Heart right ventricle (tissue), 16 donors: ENCODE data around the gene ROBO1. TPM values are rescaled to one million over a fixed set of nuclear protein-coding genes. Genes with fewer than 3 reads are reported as not detected.

Experiments used
- ATAC-seq, 8 donors: fragments of 200-7000 bp; cut with Tn5 transposase; one replicate each; pipeline ENCODE4 v1.9.1; 2020; ENCODE audit warnings: mild to moderate bottlenecking in 8 of 8, moderate library complexity in 8 of 8, moderate number of reproducible peaks in 1 of 8
- DNase-seq, 2 donors: peaks; one replicate each; pipeline ENCODE4 v3.0.0-alpha.2; 2020
- H3K27ac ChIP-seq, 10 donors: fragments of 200-600 bp; sonication (generic) in 2 of 10; one replicate each; pipeline versions ENCODE4 v1.5.0 to v1.8.0; 2020 to 2022; ENCODE audit warnings: mild to moderate bottlenecking in 3 of 10
- H3K27me3 ChIP-seq, 7 donors: fragments of 200-600 bp; one replicate each; pipeline ENCODE4 v1.8.0; 2021 to 2022; ENCODE audit warnings: mild to moderate bottlenecking in 2 of 7
- H3K36me3 ChIP-seq, 9 donors: fragments of 200-600 bp; sonication (generic) in 1 of 9; one replicate each; pipeline versions ENCODE4 v1.5.0 to v1.8.0; 2020 to 2022; ENCODE audit warnings: mild to moderate bottlenecking in 2 of 9
- H3K4me1 ChIP-seq, 9 donors: fragments of 200-600 bp; sonication (generic) in 1 of 9; one replicate each; pipeline versions ENCODE4 v1.5.0 to v1.8.0; 2020 to 2022; ENCODE audit warnings: mild to moderate bottlenecking in 4 of 9
- H3K4me3 ChIP-seq, 10 donors: fragments of 200-600 bp; sonication (generic) in 2 of 10; one replicate each; pipeline versions ENCODE4 v1.5.0 to v1.8.0; 2020 to 2022; ENCODE audit warnings: mild to moderate bottlenecking in 7 of 10, moderate library complexity in 2 of 10
- H3K9me3 ChIP-seq, 11 donors: fragments of 200-600 bp in 10 of 11; sonication (generic) in 2 of 11; one replicate each; pipeline versions ENCODE4 v1.5.0 to v1.8.0; 2013 to 2022; ENCODE audit warnings: mild to moderate bottlenecking in 2 of 11, control low read depth in 1 of 11, moderate library complexity in 1 of 11
- CTCF ChIP-seq, 9 donors: fragments of 200-600 bp; sonication (generic) in 2 of 9; IDR thresholded peaks; one replicate each; pipeline versions ENCODE4 v1.5.0 to v1.8.0; 2021 to 2022; ENCODE audit warnings: antibody characterized with exemption in 9 of 9, mild to moderate bottlenecking in 5 of 9, moderate library complexity in 1 of 9
- WGBS, 2 donors: extraction: QIAGEN DNeasy Blood & Tissue Kit; methylation state at CpG; one replicate each; pipeline ENCODE4 v1.1.7; 2013; ENCODE audit warnings: inconsistent platforms in 1 of 2; 5-methylcytosine and 5-hydroxymethylcytosine counted together
- intact Hi-C, 10 donors: fragments of 100-400 bp; cut with DNase I; formaldehyde crosslinking; loops; one replicate each; pipeline versions ENCODE4 v1.11.1 to v1.14.2; 2022
- polyA plus RNA-seq, 2 donors: library from polyadenylated mRNA; stranded (reverse); fragments of 200-250 nt; gene quantifications; one replicate each; pipeline ENCODE4 v1.2.3, GENCODE V29; 2013
- total RNA-seq, 10 donors: library from RNA; stranded (reverse); fragmentation: NEBNext Ultra II Directional in 3 of 10; extraction: Animal tissue kit (Norgen Biotek cat#: 25700) in 3 of 10; gene quantifications; one replicate each; pipeline versions ENCODE4 v1.2.1 to v1.2.4, GENCODE V29; 2021 to 2023
- donor health status: Arrhythmogenic right ventricular cardiomyopathy.
- donor health status: ischemic (EF 13 %, LVEDD 7.1; RV severe dilation, severe dysfunction).
- donor health status: healthy with polysubstance abuse.
- donor health status: DM: no; HTN: yes; CAD: no.
- donor health status: DM: no; HTN: no; CAD: no.
- donor health status: ischemic (EF 25% LVEDD 6.9; RV normal size, moderate dysfunction).
- donor health status: ischemic (EF 25% LVEDD 5.7; RV mildly dilated, moderate dysfunction).
- donor health status: healthy.
- donor health status: DM: yes; HTN: yes; CAD: no.
- donor health status: Ischemic cardiomyopathy.
- donor health status: ischemic (EF 35%, LVEDD 5.7; RV mildly dilated, moderate dysfunction).
- donor health status: nonischemic (EF 11% LVEDD 7.7; RV severe dilation, severe dysfunction).
- donor health status: DM: yes; HTN: yes; CAD: no.
- donor health status: PGD.
- donor health status: ischemic (EF 29% LVEDD 5.4; RV normal size, mild dysfunction).
- donor health status: nonischemic (EF 23%, LVEDD 6.1; RV moderate dilation, normal function).

ROBO1 gene
- total and polyA plus RNA-seq, 12 donors: 2.8 to 13.9 (median 5.6) TPM

DNA sequence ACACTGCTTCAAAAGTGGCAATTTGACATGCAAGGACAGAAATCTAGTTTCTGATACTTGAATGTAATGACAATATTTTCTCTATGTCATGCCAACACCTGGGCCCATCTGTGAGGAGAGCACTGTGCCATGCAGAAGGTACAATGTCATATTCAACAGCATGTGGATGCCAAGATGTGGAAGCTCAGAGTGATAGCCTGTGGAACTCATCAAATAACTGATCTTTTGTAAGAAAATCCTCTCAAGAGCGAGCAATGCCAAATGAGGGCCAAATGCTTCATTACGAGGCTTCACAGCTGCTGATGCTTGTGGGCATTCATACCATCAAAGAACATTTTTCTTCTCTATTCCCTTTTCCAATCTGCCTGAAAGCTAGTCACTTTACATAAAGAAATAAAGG, 95.1 kb downstream of the ROBO1 start:
- ATAC-seq: no peak
- H3K36me3 ChIP-seq: no peaks in the 10 kb centered on the region
- no peak for DNase-seq
- H3K4me1 ChIP-seq: no peaks in the 10 kb centered on the region
- H3K4me3 ChIP-seq: no peak overlapping the region
- TF ChIP-seq CTCF (IDR thresholded peaks at IDR 0.05): no peak
- 71 to 73% methylated on average over 2 of the region's 2 CpGs for WGBS, 2 donors
- H3K9me3 ChIP-seq: no peaks in the 10 kb centered on the region
- intact Hi-C loops: no loop called here
- no peaks in the 10 kb centered on the region for H3K27me3 ChIP-seq
- no peak overlapping the region for H3K27ac ChIP-seq

GRCh38 chr3:79672075-79672474, 95.7 kb downstream of the ROBO1 start:
- H3K27me3 ChIP-seq: no peaks in the 10 kb centered on the region
- 79 to 84% methylated on average over 1 of the region's 1 CpG for WGBS, 2 donors
- intact Hi-C loops: no loop called here
- H3K4me1 ChIP-seq: no peaks in the 10 kb centered on the region
- ATAC-seq (no peak), DNase-seq (no peak)
- H3K36me3 ChIP-seq: no peaks in the 10 kb centered on the region
- H3K27ac ChIP-seq: no peak overlapping the region
- no peak overlapping the region for H3K4me3 ChIP-seq
- TF ChIP-seq CTCF (IDR thresholded peaks at IDR 0.05): no peak
- H3K9me3 ChIP-seq: no peaks in the 10 kb centered on the region

- Histone ChIP-seq H3K9me3 (no peaks in the 10 kb centered on the region), H3K36me3 (no peaks in the 10 kb centered on the region), H3K4me3 (no peak overlapping the region), H3K27me3 (no peaks in the 10 kb centered on the region), H3K27ac (no peak overlapping the region), H3K4me1 (no peaks in the 10 kb centered on the region)
- intact Hi-C loops: no loop called here
- no peak for ATAC-seq
- no peak for TF ChIP-seq CTCF (IDR thresholded peaks at IDR 0.05)
- DNase-seq: no peak
- 51 to 91% methylated on average over 3 of the region's 3 CpGs for WGBS, 2 donors
Observed at GRCh38 chr3:79670178-79670577, 97.6 kb downstream of the ROBO1 start.

GRCh38 chr3:79664455-79664854, 103.3 kb downstream of the ROBO1 start:
- H3K27me3 ChIP-seq: no peaks in the 10 kb centered on the region
- H3K36me3 ChIP-seq: no peaks in the 10 kb centered on the region
- no peaks in the 10 kb centered on the region for H3K4me1 ChIP-seq
- intact Hi-C loops: no loop called here
- H3K9me3 ChIP-seq: peaks cover 0 to 4% (median 0%) of the 10 kb centered on the region in 11 donors
- 82 to 88% methylated on average over 7 of the region's 7 CpGs for WGBS, 2 donors
- ATAC-seq (no peak), DNase-seq (no peak)
- no peak for TF ChIP-seq CTCF (IDR thresholded peaks at IDR 0.05)
- no peak overlapping the region for H3K4me3 ChIP-seq
- no peak overlapping the region for H3K27ac ChIP-seq

- intact Hi-C loops: no loop called here
- TF ChIP-seq CTCF (IDR thresholded peaks at IDR 0.05): no peak
- no peak overlapping the region for H3K27ac ChIP-seq
- DNase-seq (no peak), ATAC-seq (no peak)
- no peaks in the 10 kb centered on the region for H3K27me3 ChIP-seq
- peaks cover 0 to 4% (median 0%) of the 10 kb centered on the region in 11 donors for H3K9me3 ChIP-seq
- H3K4me1 ChIP-seq: no peaks in the 10 kb centered on the region
- no peaks in the 10 kb centered on the region for H3K36me3 ChIP-seq
- no peak overlapping the region for H3K4me3 ChIP-seq
- 58 to 76% methylated on average over 3 of the region's 3 CpGs for WGBS, 2 donors
Observed at GRCh38 chr3:79661896-79662295, 105.9 kb downstream of the ROBO1 start.
